BLaER1 treated with 17β-estradiol and CSF1 and Interleukin-3, amounts not matched to agents 10 nM and 100 nM (cell line): Measurements from ENCODE around the gene NXPE4.
"Not testable (repeated sequence)": the region's sequence is repeated elsewhere in the genome, so short reads cannot be mapped to it uniquely, and the experiment has no call there.

Experiments
- H3K27ac ChIP-seq, 11 experiments: shearing (Covaris generic); formaldehyde crosslinking; 2 replicates each; pipeline ENCODE4 v1.8.1; 2022
- H3K27me3 ChIP-seq, 11 experiments: shearing (Covaris generic); formaldehyde crosslinking; 2 replicates each; pipeline ENCODE4 v1.8.1; 2022
- H3K36me3 ChIP-seq, 11 experiments: shearing (Covaris generic); formaldehyde crosslinking; 2 replicates each; pipeline ENCODE4 v1.8.1; 2022
- H3K4me1 ChIP-seq, 10 experiments: shearing (Covaris generic); formaldehyde crosslinking; 2 replicates each; pipeline ENCODE4 v1.8.1; 2022
- H3K4me2 ChIP-seq, 11 experiments: shearing (Covaris generic); formaldehyde crosslinking; 2 replicates each; pipeline ENCODE4 v1.8.1; 2022
- H3K4me3 ChIP-seq, 10 experiments: shearing (Covaris generic); formaldehyde crosslinking; 2 replicates each; pipeline ENCODE4 v1.8.1; 2022
- H3K9ac ChIP-seq, 11 experiments: shearing (Covaris generic); formaldehyde crosslinking; 2 replicates each; pipeline ENCODE4 v1.8.1; 2022
- H3K9me3 ChIP-seq, 11 experiments: shearing (Covaris generic); formaldehyde crosslinking; replicated peaks in 1 of 11; 2 replicates each; pipeline ENCODE4 v1.8.1; 2022
- H4K20me1 ChIP-seq, 11 experiments: shearing (Covaris generic); formaldehyde crosslinking; 2 replicates each; pipeline ENCODE4 v1.8.1; 2022
- Cebpa-rat ChIP-seq, 11 experiments: shearing (Covaris generic); IDR thresholded peaks; 2 replicates each; pipeline ENCODE4 v1.8.1; 2022

The NXPE4 gene

GRCh38 chr11:114610984-114611944 is 15.7 kb upstream of the NXPE4 start:
- TF ChIP-seq Cebpa-rat (IDR thresholded peaks at IDR 0.05), result no peak; a peak in 2 of 22 replicates
- no peak overlapping the region for H3K4me2 ChIP-seq
- no peaks in the 10 kb centered on the region for H3K4me1 ChIP-seq
- no peak overlapping the region for H3K9ac ChIP-seq
- no peak overlapping the region; a peak in 1 of 20 replicates for H3K4me3 ChIP-seq
- H3K27me3 ChIP-seq, result no peaks in the 10 kb centered on the region
- peaks cover 100% of the 10 kb centered on the region in 11 experiments for H3K9me3 ChIP-seq
- no peaks in the 10 kb centered on the region for H3K36me3 ChIP-seq
- no peaks in the 10 kb centered on the region for H4K20me1 ChIP-seq
- no peak overlapping the region for H3K27ac ChIP-seq

GRCh38 chr11:114610550-114610949 is 15.0 kb upstream of the NXPE4 start:
- Histone ChIP-seq H3K27ac (no peak overlapping the region), H3K36me3 (no peaks in the 10 kb centered on the region), H3K4me2 (no peak overlapping the region), H3K27me3 (no peaks in the 10 kb centered on the region), H3K4me1 (no peaks in the 10 kb centered on the region), H4K20me1 (no peaks in the 10 kb centered on the region), H3K9ac (no peak overlapping the region), H3K9me3 (peaks cover 100% of the 10 kb centered on the region in 11 experiments), H3K4me3 (no peak overlapping the region; a peak in 1 of 20 replicates)
- no peak for TF ChIP-seq Cebpa-rat (IDR thresholded peaks at IDR 0.05)

- no peak overlapping the region for H3K4me2 ChIP-seq
- no peak overlapping the region for H3K9ac ChIP-seq
- H3K27ac ChIP-seq, result no peak overlapping the region
- H3K9me3 ChIP-seq, result peaks cover 100% of the 10 kb centered on the region in 11 experiments
- no peak for TF ChIP-seq Cebpa-rat (IDR thresholded peaks at IDR 0.05)
- no peaks in the 10 kb centered on the region for H3K36me3 ChIP-seq
- no peaks in the 10 kb centered on the region for H3K4me1 ChIP-seq
- no peaks in the 10 kb centered on the region for H4K20me1 ChIP-seq
- H3K27me3 ChIP-seq, result no peaks in the 10 kb centered on the region
- no peak overlapping the region; a peak in 1 of 20 replicates for H3K4me3 ChIP-seq
These were observed 13.8 kb upstream of the NXPE4 start for GRCh38 chr11:114609429-114609828.

- H3K36me3 ChIP-seq, H3K4me3 ChIP-seq, H3K9ac ChIP-seq, H4K20me1 ChIP-seq, H3K4me2 ChIP-seq, H3K27me3 ChIP-seq, H3K27ac ChIP-seq, H3K4me1 ChIP-seq: not testable (repeated sequence)
- peaks cover 99 to 100% (median 100%) of the 10 kb centered on the region in 11 experiments for H3K9me3 ChIP-seq
These were observed 13.0 kb upstream of the NXPE4 start for GRCh38 chr11:114608605-114609004.

GRCh38 chr11:114607753-114608459 is 12.3 kb upstream of the NXPE4 start:
- H4K20me1 ChIP-seq, result no peaks in the 10 kb centered on the region
- no peaks in the 10 kb centered on the region for H3K4me1 ChIP-seq
- H3K27ac ChIP-seq, result no peak overlapping the region
- H3K4me3 ChIP-seq, result no peak overlapping the region
- H3K9ac ChIP-seq, result no peak overlapping the region
- peaks cover 97 to 100% (median 100%) of the 10 kb centered on the region in 11 experiments for H3K9me3 ChIP-seq
- no peak overlapping the region for H3K4me2 ChIP-seq
- TF ChIP-seq Cebpa-rat (IDR thresholded peaks at IDR 0.05), result 0 out of 22 replicates have a peak, but pooled peaks of 1 of the 11 experiments have one; percentile 13
- no peaks in the 10 kb centered on the region for H3K36me3 ChIP-seq
- H3K27me3 ChIP-seq, result no peaks in the 10 kb centered on the region

- H3K9me3 ChIP-seq, result peaks cover 86 to 88% (median 88%) of the 10 kb centered on the region in 11 experiments
- H3K27me3 ChIP-seq, H4K20me1 ChIP-seq, H3K4me3 ChIP-seq, H3K36me3 ChIP-seq, H3K9ac ChIP-seq, H3K4me2 ChIP-seq, H3K4me1 ChIP-seq, H3K27ac ChIP-seq: not testable (repeated sequence)
These were observed 11.2 kb upstream of the NXPE4 start for GRCh38 chr11:114606802-114607075.

- Histone ChIP-seq H3K36me3 (no peaks in the 10 kb centered on the region), H4K20me1 (no peaks in the 10 kb centered on the region), H3K4me3 (no peak overlapping the region), H3K9ac (no peak overlapping the region), H3K27ac (no peak overlapping the region), H3K9me3 (peaks cover 80 to 83% (median 83%) of the 10 kb centered on the region in 11 experiments), H3K4me1 (no peaks in the 10 kb centered on the region), H3K4me2 (no peak overlapping the region), H3K27me3 (no peaks in the 10 kb centered on the region)
- TF ChIP-seq Cebpa-rat (IDR thresholded peaks at IDR 0.05), result peak in 1 of 11 experiments; percentile 13; a peak in 1 of 22 replicates
These were observed 10.6 kb upstream of the NXPE4 start for GRCh38 chr11:114606003-114606801.

GRCh38 chr11:114605370-114605769 is 9.8 kb upstream of the NXPE4 start:
- peaks cover 72 to 75% (median 74%) of the 10 kb centered on the region in 11 experiments for H3K9me3 ChIP-seq
- no peak overlapping the region for H3K27ac ChIP-seq
- H3K27me3 ChIP-seq, result no peaks in the 10 kb centered on the region
- no peak overlapping the region for H3K4me2 ChIP-seq
- no peak overlapping the region for H3K4me3 ChIP-seq
- no peaks in the 10 kb centered on the region for H3K4me1 ChIP-seq
- no peaks in the 10 kb centered on the region for H3K36me3 ChIP-seq
- no peaks in the 10 kb centered on the region for H4K20me1 ChIP-seq
- no peak for TF ChIP-seq Cebpa-rat (IDR thresholded peaks at IDR 0.05)
- no peak overlapping the region for H3K9ac ChIP-seq

GRCh38 chr11:114604886-114605285 is 9.3 kb upstream of the NXPE4 start:
- H3K4me3 ChIP-seq, result no peak overlapping the region
- H3K9ac ChIP-seq, result no peak overlapping the region
- H3K4me2 ChIP-seq, result no peak overlapping the region
- H4K20me1 ChIP-seq, result no peaks in the 10 kb centered on the region
- no peak overlapping the region for H3K27ac ChIP-seq
- H3K27me3 ChIP-seq, result no peaks in the 10 kb centered on the region
- no peaks in the 10 kb centered on the region for H3K4me1 ChIP-seq
- no peaks in the 10 kb centered on the region for H3K36me3 ChIP-seq
- peaks cover 67 to 70% (median 70%) of the 10 kb centered on the region in 11 experiments for H3K9me3 ChIP-seq
- TF ChIP-seq Cebpa-rat (IDR thresholded peaks at IDR 0.05), result no peak
